Activated CD8-positive, alpha-beta memory T cell treated with anti-CD3 and anti-CD28 coated beads for 4 hours (primary cell): ENCODE data around the gene FARP2.
"Not testable (repeated sequence)": the region's sequence is repeated elsewhere in the genome, so short reads cannot be mapped to it uniquely, and the experiment has no call there.

Experiments
- DNase-seq, 2 donors: peaks; one replicate each; pipeline ENCODE4 v3.0.0-alpha.2; 2020; ENCODE audit warnings: low read depth in 2 of 2

FARP2 gene

GRCh38 chr2:241368643-241369042, 12.6 kb downstream of the FARP2 start:
- no peak for DNase-seq

- no peak for DNase-seq
Observed at GRCh38 chr2:241372361-241372992, 16.4 kb downstream of the FARP2 start.

- no peak for DNase-seq
Observed at GRCh38 chr2:241373446-241373845, 17.4 kb downstream of the FARP2 start.

- not testable (repeated sequence) for DNase-seq
Observed at GRCh38 chr2:241373906-241374305, 17.8 kb downstream of the FARP2 start.

- DNase-seq = no peak
Observed at GRCh38 chr2:241375300-241375699, 19.2 kb downstream of the FARP2 start.

- no peak for DNase-seq
Observed at GRCh38 chr2:241376808-241377207, 20.7 kb downstream of the FARP2 start.

GRCh38 chr2:241378816-241379215, 22.7 kb downstream of the FARP2 start:
- DNase-seq = no peak

GRCh38 chr2:241379481-241380480, 23.7 kb downstream of the FARP2 start:
- no peak for DNase-seq

GRCh38 chr2:241381872-241382271, 25.8 kb downstream of the FARP2 start:
- no peak for DNase-seq

- not testable (repeated sequence) for DNase-seq
Observed at GRCh38 chr2:241385450-241385849, 29.4 kb downstream of the FARP2 start.

- no peak for DNase-seq
Observed at GRCh38 chr2:241386519-241386918, 30.4 kb downstream of the FARP2 start.

GRCh38 chr2:241389697-241390096, 33.6 kb downstream of the FARP2 start:
- no peak for DNase-seq

GRCh38 chr2:241390301-241391206, 34.5 kb downstream of the FARP2 start:
- no peak for DNase-seq

GRCh38 chr2:241391892-241392665, 36.0 kb downstream of the FARP2 start:
- no peak for DNase-seq

GRCh38 chr2:241392753-241393152, 36.7 kb downstream of the FARP2 start:
- DNase-seq = not testable (repeated sequence)

- no peak for DNase-seq
Observed at GRCh38 chr2:241393524-241394196, 37.6 kb downstream of the FARP2 start.

GRCh38 chr2:241396809-241397208, 40.7 kb downstream of the FARP2 start:
- not testable (repeated sequence) for DNase-seq

GRCh38 chr2:241399941-241400922, 44.1 kb downstream of the FARP2 start:
- no peak for DNase-seq

- no peak for DNase-seq
Observed at GRCh38 chr2:241408849-241409248, 52.8 kb downstream of the FARP2 start.
